H1 (cell line): ENCODE data around the gene PDZD8. TPM values are rescaled to one million over a fixed set of nuclear protein-coding genes. Genes with fewer than 3 reads are reported as not detected.

Source experiments
- CTCF ChIA-PET: fragments of 300-600 bp; sonication (Branson Sonifier 250); formaldehyde crosslinking; loops from one replicate; lab custom pipeline; 2021; ENCODE audit not compliant: partially characterized antibody; lab: Charles Lee
- POLR2A ChIA-PET: fragments of 300-600 bp; sonication (Branson Sonifier 250); formaldehyde crosslinking; loops from one replicate; lab custom pipeline; 2021; ENCODE audit warnings: inconsistent platforms; ENCODE audit not compliant: partially characterized antibody; lab: Charles Lee
- DNase-seq, 2 experiments: peaks; one replicate each; pipeline versions ENCODE4 v3.0.0 to v3.0.0-alpha.2; 2010 to 2022; ENCODE audit warnings: low spot score in 2 of 2, low read depth in 1 of 2, mixed read lengths in 1 of 2
- FAIRE-seq: peaks from 2 replicates; lab custom pipeline; 2011; peaks lifted over from hg19 to GRCh38; lab: Jason Lieb, UNC
- H2AFZ ChIP-seq: 2 replicates; pipeline ENCODE4 v1.8.1; 2012; ENCODE audit warnings: low read length, inconsistent platforms
- H2AK5ac ChIP-seq: 2 replicates; pipeline ENCODE4 v1.6.1; 2013; ENCODE audit warnings: low read depth, low read length
- H2BK120ac ChIP-seq: replicated peaks from 2 replicates; pipeline ENCODE3; 2013; ENCODE audit warnings: low read depth, low read length, inconsistent platforms
- H2BK12ac ChIP-seq: 2 replicates; pipeline ENCODE4 v1.6.1; 2013; ENCODE audit warnings: low read depth, low read length
- H2BK15ac ChIP-seq: 2 replicates; pipeline ENCODE4 v1.6.1; 2013; ENCODE audit warnings: low read length
- H2BK20ac ChIP-seq: 2 replicates; pipeline ENCODE4 v1.6.1; 2013; ENCODE audit warnings: low read length
- H2BK5ac ChIP-seq: 2 replicates; pipeline ENCODE4 v1.6.1; 2013; ENCODE audit warnings: low read depth, low read length
- H3K14ac ChIP-seq: 2 replicates; pipeline ENCODE4 v1.6.1; 2013; ENCODE audit warnings: inconsistent platforms; ENCODE audit not compliant: insufficient read length
- H3K18ac ChIP-seq: 2 replicates; pipeline ENCODE4 v1.6.1; 2013; ENCODE audit warnings: low read length; ENCODE audit errors: extremely low read depth
- H3K23ac ChIP-seq: 2 replicates; pipeline ENCODE4 v1.6.1; 2013; ENCODE audit warnings: inconsistent platforms; ENCODE audit not compliant: insufficient read length
- H3K23me2 ChIP-seq: 2 replicates; pipeline ENCODE4 v1.6.1; 2013; ENCODE audit warnings: low read depth, low read length
- H3K27ac ChIP-seq: 2 replicates; pipeline ENCODE4 v1.6.1; 2011; ENCODE audit warnings: low read depth, low read length, inconsistent platforms
- H3K27me3 ChIP-seq, 4 experiments: replicated peaks in 1 of 4; 1 replicate in 1 of 4; 2 replicates in 3 of 4; pipeline versions ENCODE4 v1.6.1 to v1.8.1; 2011 to 2013; ENCODE audit warnings: low read length in 3 of 4, mild to moderate bottlenecking in 3 of 4, inconsistent platforms in 2 of 4, mixed read lengths in 2 of 4, moderate library complexity in 1 of 4; ENCODE audit not compliant: control insufficient read depth in 3 of 4, insufficient read depth in 3 of 4; ENCODE audit errors: extremely low read depth in 1 of 4
- H3K36me3 ChIP-seq, 4 experiments: 2 replicates each; pipeline versions ENCODE4 v1.6.1 to v1.8.1; 2011 to 2013; ENCODE audit warnings: mild to moderate bottlenecking in 4 of 4, low read length in 3 of 4, moderate library complexity in 2 of 4, control low read depth in 1 of 4, inconsistent platforms in 1 of 4; ENCODE audit not compliant: insufficient read depth in 4 of 4, control insufficient read depth in 2 of 4
- H3K4ac ChIP-seq: replicated peaks from 2 replicates; pipeline ENCODE3; 2013; ENCODE audit warnings: low read length, low read depth, mixed read lengths, inconsistent platforms; ENCODE audit not compliant: insufficient read length
- H3K4me1 ChIP-seq, 4 experiments: replicated peaks in 1 of 4; 1 replicate in 1 of 4; 2 replicates in 3 of 4; pipeline versions ENCODE4 v1.6.1 to v1.8.1; 2011 to 2013; ENCODE audit warnings: low read length in 3 of 4, inconsistent platforms in 2 of 4, mixed read lengths in 1 of 4; ENCODE audit not compliant: insufficient read depth in 4 of 4, control insufficient read depth in 3 of 4
- H3K4me2 ChIP-seq, 2 experiments: 2 replicates each; pipeline versions ENCODE4 v1.6.1 to v1.8.1; 2011 to 2013; ENCODE audit warnings: low read depth in 2 of 2, low read length in 2 of 2, control low read depth in 1 of 2, inconsistent platforms in 1 of 2, mild to moderate bottlenecking in 1 of 2; ENCODE audit not compliant: insufficient read depth in 1 of 2
- H3K4me3 ChIP-seq, 4 experiments: fragments of 200-600, 300-600 bp in 1 of 4; sonication (generic), shearing (Covaris generic), sonication (Bioruptor Twin) in 1 of 4; 2 replicates each; pipeline versions ENCODE4 v1.5.1 to v1.8.1; 2011 to 2016; ENCODE audit warnings: low read length in 4 of 4, low read depth in 3 of 4, control low read depth in 2 of 4, inconsistent platforms in 2 of 4, mild to moderate bottlenecking in 2 of 4, mixed read lengths in 1 of 4, moderate library complexity in 1 of 4; ENCODE audit not compliant: insufficient read depth in 2 of 4; ENCODE audit errors: extremely low read depth in 1 of 4
- H3K56ac ChIP-seq: replicated peaks from 2 replicates; pipeline ENCODE3; 2013; ENCODE audit warnings: low read depth, mild to moderate bottlenecking, mixed read lengths, low read length, inconsistent platforms; ENCODE audit not compliant: insufficient read length
- H3K79me1 ChIP-seq: 2 replicates; pipeline ENCODE4 v1.6.1; 2013; ENCODE audit warnings: low read depth, low read length, control low read depth
- H3K79me2 ChIP-seq, 2 experiments: 2 replicates each; pipeline versions ENCODE4 v1.6.1 to v1.8.1; 2012 to 2013; ENCODE audit warnings: low read length in 2 of 2, mild to moderate bottlenecking in 2 of 2, inconsistent platforms in 1 of 2; ENCODE audit not compliant: insufficient read depth in 2 of 2, control insufficient read depth in 1 of 2
- H3K9ac ChIP-seq, 4 experiments: replicated peaks in 1 of 4; 1 replicate in 1 of 4; 2 replicates in 3 of 4; pipeline versions ENCODE4 v1.6.1 to v1.8.1; 2011 to 2013; ENCODE audit warnings: low read depth in 3 of 4, low read length in 3 of 4, control low read depth in 2 of 4, mild to moderate bottlenecking in 2 of 4, moderate library complexity in 2 of 4, inconsistent platforms in 1 of 4; ENCODE audit errors: extremely low read depth in 1 of 4
- H3K9me3 ChIP-seq, 2 experiments: 2 replicates each; pipeline versions ENCODE4 v1.6.1 to v1.8.1; 2012 to 2013; ENCODE audit warnings: mild to moderate bottlenecking in 2 of 2, moderate library complexity in 2 of 2, control low read depth in 1 of 2, inconsistent platforms in 1 of 2, low read depth in 1 of 2, low read length in 1 of 2, mixed read lengths in 1 of 2; ENCODE audit not compliant: insufficient read depth in 2 of 2
- H4K20me1 ChIP-seq, 2 experiments: replicated peaks in 1 of 2; 2 replicates each; pipeline versions ENCODE3 to v1.8.1; 2011 to 2013; ENCODE audit warnings: inconsistent platforms in 2 of 2, low read length in 2 of 2, mild to moderate bottlenecking in 1 of 2; ENCODE audit not compliant: insufficient read depth in 2 of 2, control insufficient read depth in 1 of 2
- H4K5ac ChIP-seq: 2 replicates; pipeline ENCODE4 v1.6.1; 2013; ENCODE audit warnings: low read length, low read depth, mixed read lengths, inconsistent platforms; ENCODE audit not compliant: insufficient read length
- H4K8ac ChIP-seq: 2 replicates; pipeline ENCODE4 v1.8.0; 2013; ENCODE audit warnings: mild to moderate bottlenecking, moderate library complexity, low read length, inconsistent platforms; ENCODE audit not compliant: insufficient read depth; ENCODE audit errors: extremely low read depth
- H4K91ac ChIP-seq: replicated peaks from 2 replicates; pipeline ENCODE3; 2013; ENCODE audit warnings: low read length, mixed read lengths, inconsistent platforms; ENCODE audit not compliant: insufficient read length
- KDM4A ChIP-seq: IDR thresholded peaks from one replicate; pipeline ENCODE4 v1.7.1; 2012; ENCODE audit warnings: low read depth, mild to moderate bottlenecking, moderate library complexity, low read length, inconsistent platforms; ENCODE audit not compliant: severe bottlenecking
- KDM5A ChIP-seq: fragments of 200-600 bp; IDR thresholded peaks from 2 replicates; pipeline ENCODE4 v1.7.1; 2012; ENCODE audit warnings: mild to moderate bottlenecking, low read length, inconsistent platforms, mixed read lengths
- RAD21 ChIP-seq, 2 experiments: IDR thresholded peaks in 1 of 2; conservative IDR thresholded peaks in 1 of 2; 2 replicates each; pipeline ENCODE4 v1.6.1; 2011; ENCODE audit warnings: low read depth in 2 of 2, low read length in 2 of 2, improper control_type of control experiment in 1 of 2, inconsistent platforms in 1 of 2, mild to moderate bottlenecking in 1 of 2, moderate library complexity in 1 of 2
- RBBP5 ChIP-seq: IDR thresholded peaks from 2 replicates; pipeline ENCODE4 v1.7.1; 2012; ENCODE audit warnings: low read depth, mild to moderate bottlenecking, inconsistent platforms, low read length, moderate library complexity, borderline replicate concordance
- SP4 ChIP-seq: IDR thresholded peaks from 2 replicates; pipeline ENCODE4 v1.6.1; 2012; ENCODE audit warnings: low read length, inconsistent platforms
- WGBS, 2 experiments: shearing (Covaris generic) in 1 of 2; methylation state at CpG; one replicate each; pipeline versions ENCODE4 v1.1.6 to v1.1.7; 2013 to 2015; ENCODE audit warnings: low lambda C conversion rate in 2 of 2, mixed read lengths in 2 of 2, inconsistent platforms in 1 of 2, low coverage in 1 of 2, missing lambda C conversion rate in 1 of 2; ENCODE audit not compliant: insufficient replicate concordance in 2 of 2, insufficient coverage in 1 of 2, insufficient read length in 1 of 2; ENCODE audit errors: extremely low coverage in 1 of 2, missing lambda C conversion rate in 1 of 2; 5-methylcytosine and 5-hydroxymethylcytosine counted together
- polyA plus RNA-seq, 7 experiments: library from polyadenylated mRNA; depleted of rRNA in 3 of 7; stranded (reverse) in 5 of 7; unstranded in 2 of 7; fragments of >200 nt in 5 of 7; fragments of 200-250 nt in 2 of 7; gene quantifications; 1 replicate in 5 of 7; 2 replicates in 1 of 7; 4 replicates in 1 of 7; pipeline versions ENCODE4 v1.2.1 to v1.2.3, GENCODE V29; 2011 to 2013; ENCODE audit warnings: missing spikeins in 2 of 7, mixed read lengths in 2 of 7
- total RNA-seq: library from RNA; stranded (reverse); fragmentation: NEBNext Ultra II Directional; extraction: Animal tissue kit (Norgen Biotek cat#: 25700); gene quantifications from 2 replicates; pipeline ENCODE4 v1.2.1, GENCODE V29; 2021

PDZD8 gene
- total and polyA plus RNA-seq, 2 of the 8 experiments (the other 6 are each of a cell fraction or from before 2014, with no cell fraction given) = 10.9 to 50.1 TPM

GRCh38 chr10:117259279-117259678 is 116.0 kb downstream of the PDZD8 start:
- Histone ChIP-seq H3K14ac (no peak overlapping the region), H3K9me3 (no peaks in the 10 kb centered on the region), H2BK15ac (no peak overlapping the region), H4K8ac (no peak overlapping the region), H2AK5ac (no peak overlapping the region), H3K23me2 (no peaks in the 10 kb centered on the region; the same call in 1 of the 2 replicates), H3K4ac (no peak overlapping the region), H3K79me1 (no peaks in the 10 kb centered on the region), H3K36me3 (no peaks in the 10 kb centered on the region), H3K4me2 (no peak overlapping the region), H3K27ac (no peak overlapping the region), H3K18ac (no peak overlapping the region), H4K91ac (no peak overlapping the region), H3K4me3 (no peak overlapping the region), H2BK120ac (no peak overlapping the region), H2AFZ (no peak overlapping the region), H3K9ac (no peak overlapping the region), H3K27me3 (no peaks in the 10 kb centered on the region), H3K23ac (no peak overlapping the region), H3K4me1 (peaks cover 0 to 10% (median 5%) of the 10 kb centered on the region in 4 experiments; a peak in 4 of 7 replicates), H4K5ac (no peak overlapping the region), H3K79me2 (no peaks in the 10 kb centered on the region), H2BK5ac (no peak overlapping the region), H3K56ac (no peak overlapping the region), H2BK20ac (no peak overlapping the region), H4K20me1 (no peaks in the 10 kb centered on the region), H2BK12ac (no peak overlapping the region)
- DNase-seq = peak in 1 of 2 experiments; percentile 39
- no peak for FAIRE-seq
- ChIA-PET CTCF (interaction anchor here (0.7 kb wide), 2 partner anchors 43 to 59 kb away, joined by 3 read pairs; no protein-coding TSS in a partner anchor), POLR2A (no interaction called here)
- 91% methylated on average over 3 of the region's 3 CpGs; no CpG with 5 or more reads in 1 of the 2 experiments for WGBS, 2 experiments
- no peak for TF ChIP-seq KDM4A
- TF ChIP-seq SP4 = no peak
- TF ChIP-seq RAD21 (IDR thresholded peaks at IDR 0.05 in 1 of 2, conservative IDR thresholded peaks at IDR 0.05 in 1 of 2; ENCODE audit: low read depth in 2 of 2, low read length in 2 of 2) = no peak
- TF ChIP-seq KDM5A = no peak
- no peak for TF ChIP-seq RBBP5
